ENCODE data around the gene ZNF304.

- TF ChIP-seq CTCF (IDR thresholded peaks at IDR 0.05; ENCODE audit: insufficient read depth, low read length) (no peak), POLR2AphosphoS5 (IDR thresholded peaks at IDR 0.05; ENCODE audit: low read depth) (no peak), REST (IDR thresholded peaks at IDR 0.05; ENCODE audit: insufficient replicate concordance, low read depth) (no peak), GABPA (IDR thresholded peaks at IDR 0.05; ENCODE audit: low read depth) (no peak), SPI1 (IDR thresholded peaks at IDR 0.05; ENCODE audit: borderline replicate concordance, low read depth) (no peak)
These were observed 16.9 kb upstream of the ZNF304 start for GRCh38 chr19:57334191-57334590.

All from HL-60 (cell line).